ENCODE results near the gene NUDT21. TPM values are rescaled to one million over a fixed set of nuclear protein-coding genes. Genes with fewer than 3 reads are reported as not detected.

NUDT21 gene
- total and polyA plus RNA-seq, 10 donors, result 19.4 to 93.0 (median 65.4) TPM

DNA sequence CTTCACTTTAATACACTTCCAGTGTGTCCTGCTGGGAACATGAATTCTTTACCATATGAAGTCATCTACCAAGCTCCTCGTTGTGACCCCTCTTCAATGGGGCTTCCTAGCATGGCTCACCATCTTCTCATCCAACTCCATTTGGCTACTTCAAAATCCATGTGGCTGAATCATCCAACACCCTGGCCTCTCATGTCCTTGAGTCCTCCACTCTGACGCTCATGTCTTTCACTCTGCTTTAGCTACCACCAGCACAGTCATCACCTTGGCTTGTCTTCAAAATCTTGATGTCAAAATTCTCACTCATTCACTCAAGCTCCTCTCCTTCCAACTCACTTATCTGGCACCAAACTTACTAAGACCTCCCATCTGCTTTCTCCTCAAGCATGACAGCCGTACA is 61.6 kb downstream of the NUDT21 start:
- H3K36me3 ChIP-seq, result peaks cover 7 to 98% (median 73%) of the 10 kb centered on the region in 6 donors
- no peaks in the 10 kb centered on the region for H3K4me1 ChIP-seq
- WGBS, 5 donors, result 95 to 100% (median 98%) methylated on average over 3 of the region's 3 CpGs
- H3K9me3 ChIP-seq, result no peaks in the 10 kb centered on the region
- no peak overlapping the region for H3K27ac ChIP-seq
- TF ChIP-seq, protein P1, sequence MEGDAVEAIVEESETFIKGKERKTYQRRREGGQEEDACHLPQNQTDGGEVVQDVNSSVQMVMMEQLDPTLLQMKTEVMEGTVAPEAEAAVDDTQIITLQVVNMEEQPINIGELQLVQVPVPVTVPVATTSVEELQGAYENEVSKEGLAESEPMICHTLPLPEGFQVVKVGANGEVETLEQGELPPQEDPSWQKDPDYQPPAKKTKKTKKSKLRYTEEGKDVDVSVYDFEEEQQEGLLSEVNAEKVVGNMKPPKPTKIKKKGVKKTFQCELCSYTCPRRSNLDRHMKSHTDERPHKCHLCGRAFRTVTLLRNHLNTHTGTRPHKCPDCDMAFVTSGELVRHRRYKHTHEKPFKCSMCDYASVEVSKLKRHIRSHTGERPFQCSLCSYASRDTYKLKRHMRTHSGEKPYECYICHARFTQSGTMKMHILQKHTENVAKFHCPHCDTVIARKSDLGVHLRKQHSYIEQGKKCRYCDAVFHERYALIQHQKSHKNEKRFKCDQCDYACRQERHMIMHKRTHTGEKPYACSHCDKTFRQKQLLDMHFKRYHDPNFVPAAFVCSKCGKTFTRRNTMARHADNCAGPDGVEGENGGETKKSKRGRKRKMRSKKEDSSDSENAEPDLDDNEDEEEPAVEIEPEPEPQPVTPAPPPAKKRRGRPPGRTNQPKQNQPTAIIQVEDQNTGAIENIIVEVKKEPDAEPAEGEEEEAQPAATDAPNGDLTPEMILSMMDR (IDR thresholded peaks at IDR 0.05 in 8 of 11, conservative IDR thresholded peaks at IDR 0.05 in 3 of 11), result no peak
- no peak for TF ChIP-seq POLR2A (IDR thresholded peaks at IDR 0.05)
- no peak for TF ChIP-seq POLR2AphosphoS5 (IDR thresholded peaks at IDR 0.05)
- no peak overlapping the region for H3K4me3 ChIP-seq
- H3K27me3 ChIP-seq (replicated peaks in 1 of 7), result no peaks in the 10 kb centered on the region
- intact Hi-C loops (cut with DNase I; ENCODE audit: low total_unique reads), result no loop called here
- DNase-seq, result no peak

DNA sequence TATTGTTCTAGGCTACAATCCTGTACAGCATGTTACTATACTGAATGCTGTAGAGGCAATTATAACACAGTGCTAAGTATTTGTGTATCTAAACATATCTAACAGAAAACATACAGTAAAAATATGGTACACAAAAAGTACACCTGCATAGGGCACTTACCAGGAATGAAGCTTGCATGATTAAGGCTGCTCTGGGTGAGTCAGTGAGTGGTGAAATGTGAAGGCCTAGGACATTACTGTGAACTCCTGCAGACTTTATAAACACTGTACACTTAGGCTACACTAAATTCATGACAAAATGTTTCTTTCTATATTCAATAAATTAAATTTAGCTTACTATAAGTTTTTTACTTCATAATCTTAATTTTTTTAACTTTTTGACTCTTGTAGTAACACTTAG is 62.9 kb downstream of the NUDT21 start:
- H3K36me3 ChIP-seq, result peaks cover 7 to 100% (median 84%) of the 10 kb centered on the region in 6 donors
- TF ChIP-seq, protein P1 (IDR thresholded peaks at IDR 0.05 in 8 of 11, conservative IDR thresholded peaks at IDR 0.05 in 3 of 11), result no peak
- no peak for TF ChIP-seq POLR2A (IDR thresholded peaks at IDR 0.05)
- no peak for TF ChIP-seq POLR2AphosphoS5 (IDR thresholded peaks at IDR 0.05)

GRCh38 chr16:56387396-56387795 is 63.7 kb downstream of the NUDT21 start:
- peaks cover 7 to 100% (median 86%) of the 10 kb centered on the region in 6 donors for H3K36me3 ChIP-seq
- H3K4me1 ChIP-seq, result no peaks in the 10 kb centered on the region
- no peak overlapping the region for H3K27ac ChIP-seq
- TF ChIP-seq, protein P1 (IDR thresholded peaks at IDR 0.05 in 8 of 11, conservative IDR thresholded peaks at IDR 0.05 in 3 of 11), result no peak
- no peak for TF ChIP-seq POLR2AphosphoS5 (IDR thresholded peaks at IDR 0.05)
- TF ChIP-seq POLR2A (IDR thresholded peaks at IDR 0.05), result no peak
- H3K9me3 ChIP-seq, result peaks cover 0 to 7% (median 0%) of the 10 kb centered on the region in 8 donors
- no peaks in the 10 kb centered on the region for H3K27me3 ChIP-seq (replicated peaks in 1 of 7)
- DNase-seq, result no peak
- 77 to 97% (median 95%) methylated on average over 3 of the region's 3 CpGs for WGBS, 5 donors
- intact Hi-C loops (cut with DNase I; ENCODE audit: low total_unique reads), result no loop called here
- no peak overlapping the region for H3K4me3 ChIP-seq

More for the DNA sequence above, 62.9 kb downstream of the NUDT21 start:
- no peaks in the 10 kb centered on the region for H3K9me3 ChIP-seq
- intact Hi-C loops (cut with DNase I; ENCODE audit: low total_unique reads), result no loop called here
- DNase-seq, result no peak
- H3K4me1 ChIP-seq, result no peaks in the 10 kb centered on the region
- H3K27me3 ChIP-seq (replicated peaks in 1 of 7), result no peaks in the 10 kb centered on the region
- H3K27ac ChIP-seq, result no peak overlapping the region
- H3K4me3 ChIP-seq, result no peak overlapping the region

GRCh38 chr16:56384074-56384721 is 66.9 kb downstream of the NUDT21 start:
- no peak for DNase-seq
- H3K9me3 ChIP-seq, result peaks cover 4 to 37% (median 26%) of the 10 kb centered on the region in 8 donors
- 94 to 99% (median 95%) methylated on average over 4 of the region's 4 CpGs for WGBS, 5 donors
- no peaks in the 10 kb centered on the region for H3K4me1 ChIP-seq
- H3K27me3 ChIP-seq (replicated peaks in 1 of 7), result no peaks in the 10 kb centered on the region
- H3K27ac ChIP-seq, result no peak overlapping the region
- intact Hi-C loops (cut with DNase I; ENCODE audit: low total_unique reads), result no loop called here
- no peak overlapping the region for H3K4me3 ChIP-seq
- peaks cover 10 to 100% (median 89%) of the 10 kb centered on the region in 6 donors for H3K36me3 ChIP-seq
- TF ChIP-seq POLR2A (IDR thresholded peaks at IDR 0.05) (no peak), POLR2AphosphoS5 (IDR thresholded peaks at IDR 0.05) (no peak)

Measured in spleen (tissue), 11 donors.